CD14-positive monocyte (primary cell): ENCODE data around the gene DNAJB14. TPM values are rescaled to one million over a fixed set of nuclear protein-coding genes. Genes with fewer than 3 reads are reported as not detected.

Experiments used
- DNase-seq, 3 donors: peaks; one replicate each; pipeline ENCODE4 v3.0.0-alpha.2; 2011 to 2022
- H2AFZ ChIP-seq: 2 replicates; pipeline ENCODE4 v1.6.0; 2012; ENCODE audit warnings: mild to moderate bottlenecking, low read depth, low read length, inconsistent platforms; ENCODE audit not compliant: insufficient read depth, poor library complexity, severe bottlenecking
- H3K27ac ChIP-seq, 2 donors: 1 replicate in 1 of 2; 2 replicates in 1 of 2; pipeline ENCODE4 v1.5.1; 2012 to 2013; ENCODE audit warnings: low read length in 2 of 2, control low read depth in 1 of 2, inconsistent platforms in 1 of 2, low read depth in 1 of 2, mild to moderate bottlenecking in 1 of 2
- H3K27me3 ChIP-seq, 2 donors: one replicate each; pipeline versions ENCODE4 v1.6.0 to v1.6.1; 2011 to 2013; ENCODE audit warnings: low read length in 2 of 2; ENCODE audit not compliant: control insufficient read depth in 2 of 2, insufficient read depth in 2 of 2
- H3K36me3 ChIP-seq, 2 donors: replicated peaks in 1 of 2; 1 replicate in 1 of 2; 2 replicates in 1 of 2; pipeline versions ENCODE4 v1.5.1 to v1.6.1; 2012 to 2013; ENCODE audit warnings: low read length in 2 of 2, control low read depth in 1 of 2, inconsistent platforms in 1 of 2, mild to moderate bottlenecking in 1 of 2; ENCODE audit not compliant: insufficient read depth in 2 of 2, control insufficient read depth in 1 of 2
- H3K4me1 ChIP-seq, 2 donors: 1 replicate in 1 of 2; 2 replicates in 1 of 2; pipeline versions ENCODE4 v1.5.1 to v1.6.1; 2012 to 2013; ENCODE audit warnings: low read length in 2 of 2, control low read depth in 1 of 2, inconsistent platforms in 1 of 2, mild to moderate bottlenecking in 1 of 2, moderate library complexity in 1 of 2; ENCODE audit not compliant: insufficient read depth in 2 of 2, control insufficient read depth in 1 of 2
- H3K4me2 ChIP-seq: replicated peaks from 2 replicates; pipeline ENCODE3; 2012; ENCODE audit warnings: low read length, moderate library complexity, mild to moderate bottlenecking; ENCODE audit not compliant: poor library complexity, severe bottlenecking; ENCODE audit errors: extremely low read depth
- H3K4me3 ChIP-seq, 3 experiments: fragments of 200-600 bp in 1 of 3; sonication (generic) in 1 of 3; replicated peaks in 1 of 3; 1 replicate in 2 of 3; 2 replicates in 1 of 3; pipeline ENCODE4 v1.5.1; 2011 to 2013; ENCODE audit warnings: low read length in 3 of 3, mild to moderate bottlenecking in 3 of 3, control low read depth in 2 of 3, low read depth in 2 of 3, inconsistent platforms in 1 of 3, moderate library complexity in 1 of 3
- H3K79me2 ChIP-seq: 2 replicates; pipeline ENCODE4 v1.6.0; 2012; ENCODE audit warnings: mild to moderate bottlenecking, control low read depth, inconsistent platforms, low read length, moderate library complexity; ENCODE audit not compliant: insufficient read depth
- H3K9ac ChIP-seq: 2 replicates; pipeline ENCODE4 v1.6.0; 2017; ENCODE audit warnings: low read length, mild to moderate bottlenecking; ENCODE audit not compliant: insufficient read depth, poor library complexity, severe bottlenecking
- H3K9me3 ChIP-seq, 2 donors: replicated peaks in 1 of 2; 1 replicate in 1 of 2; 2 replicates in 1 of 2; pipeline versions ENCODE4 v1.5.1 to v1.6.1; 2012 to 2013; ENCODE audit warnings: low read length in 2 of 2, control low read depth in 1 of 2; ENCODE audit not compliant: control insufficient read depth in 1 of 2, insufficient read depth in 1 of 2
- H4K20me1 ChIP-seq: 2 replicates; pipeline ENCODE4 v1.6.0; 2012; ENCODE audit warnings: mild to moderate bottlenecking, low read length, control low read depth, moderate library complexity; ENCODE audit not compliant: insufficient read depth
- H3K27ac Mint-ChIP-seq, 7 donors: one replicate each; pipeline ENCODE4 v1.8.0; 2020; ENCODE audit warnings: mild to moderate bottlenecking in 7 of 7, mixed read lengths in 7 of 7, moderate library complexity in 6 of 7, inconsistent platforms in 2 of 7
- H3K27me3 Mint-ChIP-seq, 3 donors: one replicate each; pipeline ENCODE4 v1.8.0; 2021 to 2022; ENCODE audit warnings: low read depth in 3 of 3, mild to moderate bottlenecking in 3 of 3, mixed read lengths in 3 of 3, moderate library complexity in 3 of 3, inconsistent platforms in 1 of 3
- H3K36me3 Mint-ChIP-seq, 2 donors: one replicate each; pipeline ENCODE4 v1.8.0; 2020; ENCODE audit warnings: mixed read lengths in 2 of 2, inconsistent platforms in 1 of 2, mild to moderate bottlenecking in 1 of 2
- H3K4me1 Mint-ChIP-seq: one replicate; pipeline ENCODE4 v1.8.0; 2020; ENCODE audit warnings: mild to moderate bottlenecking, mixed read lengths
- H3K4me3 Mint-ChIP-seq, 2 donors: one replicate each; pipeline ENCODE4 v1.8.0; 2020; ENCODE audit warnings: mild to moderate bottlenecking in 2 of 2, mixed read lengths in 2 of 2, moderate library complexity in 1 of 2
- H3K9me3 Mint-ChIP-seq, 7 donors: one replicate each; pipeline ENCODE4 v1.8.0; 2020 to 2022; ENCODE audit warnings: mixed read lengths in 7 of 7, mild to moderate bottlenecking in 6 of 7, moderate library complexity in 6 of 7, inconsistent platforms in 2 of 7
- WGBS: methylation state at CpG from one replicate; pipeline ENCODE4 v1.1.5; 2013; ENCODE audit warnings: missing lambda C conversion rate; ENCODE audit not compliant: insufficient coverage; 5-methylcytosine and 5-hydroxymethylcytosine counted together
- intact Hi-C, 2 donors: fragments of 100-400 bp; cut with micrococcal nuclease; formaldehyde crosslinking; loops; one replicate each; pipeline versions ENCODE4 v1.15.0 to v1.15.1; 2023
- polyA plus RNA-seq, 3 donors: library from polyadenylated mRNA; depleted of rRNA in 1 of 3; unstranded in 2 of 3; stranded (reverse) in 1 of 3; fragments of 300-500 nt in 2 of 3; fragments of >200 nt in 1 of 3; fragmentation: Illumina TruSeq in 2 of 3; gene quantifications; 1 replicate in 2 of 3; 2 replicates in 1 of 3; pipeline ENCODE4 v1.2.3, GENCODE V29; 2012 to 2021
- TF ChIP-seq, protein P1 (sequence below): fragments of 200-600 bp; IDR thresholded peaks from one replicate; pipeline ENCODE4 v1.8.0; 2022; ENCODE audit warnings: antibody characterized with exemption, mild to moderate bottlenecking

The DNAJB14 gene
- polyA plus RNA-seq, 3 donors, result 15.6 to 21.4 (median 21.4) TPM

DNA sequence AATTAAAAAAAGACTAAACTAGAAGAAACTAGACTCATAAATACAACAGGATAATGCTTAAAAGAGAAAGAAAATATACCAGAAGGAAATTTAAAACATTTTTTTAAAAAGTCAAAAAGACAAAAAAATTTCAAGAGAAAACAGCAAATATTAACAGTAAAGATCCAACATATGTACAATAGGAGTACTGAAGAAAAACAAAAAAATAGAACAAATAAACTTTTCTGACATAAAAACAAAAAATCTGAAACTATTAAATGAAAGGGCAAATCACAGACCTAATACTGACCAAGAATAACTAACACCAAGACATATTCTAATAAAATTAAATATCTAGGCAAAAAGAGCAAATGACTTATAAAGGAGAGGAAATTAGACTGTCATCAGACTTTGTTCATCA, 11.5 kb downstream of the DNAJB14 start:
- peaks cover 2% of the 10 kb centered on the region for H3K4me1 Mint-ChIP-seq
- peaks cover 5 to 34% of the 10 kb centered on the region in 2 donors for H3K36me3 ChIP-seq
- H3K36me3 Mint-ChIP-seq, result peaks cover 24 to 58% of the 10 kb centered on the region in 2 donors
- H3K9me3 ChIP-seq, result peaks cover 18% of the 10 kb centered on the region in 2 donors
- H3K9me3 Mint-ChIP-seq, result peaks cover 10 to 30% (median 20%) of the 10 kb centered on the region in 7 donors
- peaks cover 79% of the 10 kb centered on the region for H4K20me1 ChIP-seq
- no peak overlapping the region for H2AFZ ChIP-seq
- no peak overlapping the region for H3K4me3 ChIP-seq
- no peak for DNase-seq
- intact Hi-C loops, result no loop called here
- H3K27me3 Mint-ChIP-seq, result no peaks in the 10 kb centered on the region
- H3K27ac ChIP-seq, result no peak overlapping the region
- H3K27me3 ChIP-seq, result no peaks in the 10 kb centered on the region
- no peaks in the 10 kb centered on the region for H3K4me1 ChIP-seq
- TF ChIP-seq, protein P1, sequence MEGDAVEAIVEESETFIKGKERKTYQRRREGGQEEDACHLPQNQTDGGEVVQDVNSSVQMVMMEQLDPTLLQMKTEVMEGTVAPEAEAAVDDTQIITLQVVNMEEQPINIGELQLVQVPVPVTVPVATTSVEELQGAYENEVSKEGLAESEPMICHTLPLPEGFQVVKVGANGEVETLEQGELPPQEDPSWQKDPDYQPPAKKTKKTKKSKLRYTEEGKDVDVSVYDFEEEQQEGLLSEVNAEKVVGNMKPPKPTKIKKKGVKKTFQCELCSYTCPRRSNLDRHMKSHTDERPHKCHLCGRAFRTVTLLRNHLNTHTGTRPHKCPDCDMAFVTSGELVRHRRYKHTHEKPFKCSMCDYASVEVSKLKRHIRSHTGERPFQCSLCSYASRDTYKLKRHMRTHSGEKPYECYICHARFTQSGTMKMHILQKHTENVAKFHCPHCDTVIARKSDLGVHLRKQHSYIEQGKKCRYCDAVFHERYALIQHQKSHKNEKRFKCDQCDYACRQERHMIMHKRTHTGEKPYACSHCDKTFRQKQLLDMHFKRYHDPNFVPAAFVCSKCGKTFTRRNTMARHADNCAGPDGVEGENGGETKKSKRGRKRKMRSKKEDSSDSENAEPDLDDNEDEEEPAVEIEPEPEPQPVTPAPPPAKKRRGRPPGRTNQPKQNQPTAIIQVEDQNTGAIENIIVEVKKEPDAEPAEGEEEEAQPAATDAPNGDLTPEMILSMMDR, result no peak
- H3K4me3 Mint-ChIP-seq, result no peak overlapping the region
- peaks cover 97% of the 10 kb centered on the region for H3K79me2 ChIP-seq
- H3K4me2 ChIP-seq, result no peak overlapping the region
- H3K27ac Mint-ChIP-seq, result no peak overlapping the region
- no peak overlapping the region for H3K9ac ChIP-seq

DNA sequence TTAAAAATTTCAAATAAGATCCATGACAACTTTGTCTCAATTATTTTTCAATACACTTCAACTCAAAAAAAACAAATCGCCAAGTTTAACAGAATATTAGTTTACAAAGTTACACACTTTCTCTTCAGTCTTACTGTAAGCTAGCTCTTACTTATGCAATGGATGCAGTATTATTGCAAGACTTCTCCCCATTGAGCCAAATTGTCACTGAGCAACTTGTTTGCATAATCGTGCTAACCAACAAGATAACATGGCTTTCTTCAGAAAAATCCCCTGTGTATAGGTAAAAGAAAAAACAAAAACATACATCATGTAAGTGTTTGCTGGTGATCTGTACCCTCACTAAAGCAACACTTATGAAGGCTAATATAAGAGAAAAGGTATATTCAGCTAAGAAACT, 18.9 kb downstream of the DNAJB14 start:
- peaks cover 48% of the 10 kb centered on the region for H3K79me2 ChIP-seq
- no peaks in the 10 kb centered on the region for H3K27me3 ChIP-seq
- peaks cover 63% of the 10 kb centered on the region for H4K20me1 ChIP-seq
- no peak overlapping the region for H3K4me3 Mint-ChIP-seq
- no peaks in the 10 kb centered on the region for H3K9me3 Mint-ChIP-seq
- H3K9ac ChIP-seq, result no peak overlapping the region
- DNase-seq, result no peak
- peaks cover 37 to 77% of the 10 kb centered on the region in 2 donors for H3K36me3 ChIP-seq
- H3K36me3 Mint-ChIP-seq, result peaks cover 34 to 50% of the 10 kb centered on the region in 2 donors
- H3K4me2 ChIP-seq, result no peak overlapping the region
- H3K4me1 Mint-ChIP-seq, result peaks cover 10% of the 10 kb centered on the region
- no peak overlapping the region for H3K27ac ChIP-seq
- TF ChIP-seq, protein P1, result no peak
- no peaks in the 10 kb centered on the region for H3K4me1 ChIP-seq
- H3K4me3 ChIP-seq, result no peak overlapping the region
- H2AFZ ChIP-seq, result no peak overlapping the region
- H3K9me3 ChIP-seq, result no peaks in the 10 kb centered on the region
- no peaks in the 10 kb centered on the region for H3K27me3 Mint-ChIP-seq
- no peak overlapping the region for H3K27ac Mint-ChIP-seq
- WGBS, result no CpG with 5 or more reads among the region's 2 CpGs
- intact Hi-C loops, result no loop called here
